KOPT-K1 (cell line): ENCODE data around the gene UROS.

ENCODE experiments used
- H3K27ac ChIP-seq: fragments of 200-600 bp; sonication (generic); 2 replicates; pipeline ENCODE4 v1.5.1; 2016; ENCODE audit warnings: antibody characterized with exemption, mild to moderate bottlenecking, low read depth, low read length; ENCODE audit not compliant: poor library complexity, severe bottlenecking
- H3K36me3 ChIP-seq: fragments of 200-600 bp; sonication (generic); 2 replicates; pipeline ENCODE4 v1.5.1; 2017; ENCODE audit warnings: antibody characterized with exemption, mild to moderate bottlenecking, low read length, moderate library complexity; ENCODE audit not compliant: insufficient read depth
- H3K9me3 ChIP-seq: fragments of 200-600 bp; sonication (generic); 2 replicates; pipeline ENCODE4 v1.5.1; 2017; ENCODE audit warnings: antibody characterized with exemption, low read length, mild to moderate bottlenecking; ENCODE audit not compliant: insufficient read depth, poor library complexity, severe bottlenecking

UROS gene

GRCh38 chr10:125769175-125769574, 53.9 kb downstream of the UROS start:
- Histone ChIP-seq H3K36me3 (peaks cover 58% of the 10 kb centered on the region), H3K9me3 (no peaks in the 10 kb centered on the region), H3K27ac (no peak overlapping the region)

- no peak overlapping the region for H3K27ac ChIP-seq
- H3K36me3 ChIP-seq, result peaks cover 66% of the 10 kb centered on the region
- no peaks in the 10 kb centered on the region for H3K9me3 ChIP-seq
These were observed 54.7 kb downstream of the UROS start for GRCh38 chr10:125768219-125768855.

GRCh38 chr10:125766511-125766910, 56.5 kb downstream of the UROS start:
- Histone ChIP-seq H3K36me3 (peaks cover 85% of the 10 kb centered on the region), H3K9me3 (no peaks in the 10 kb centered on the region)

GRCh38 chr10:125765835-125766234, 57.2 kb downstream of the UROS start:
- no peak overlapping the region for H3K27ac ChIP-seq
- no peaks in the 10 kb centered on the region for H3K9me3 ChIP-seq
- peaks cover 91% of the 10 kb centered on the region for H3K36me3 ChIP-seq

More at GRCh38 chr10:125766511-125766910, 56.5 kb downstream of the UROS start:
- no peak overlapping the region for H3K27ac ChIP-seq

GRCh38 chr10:125762692-125763648, 60.1 kb downstream of the UROS start:
- Histone ChIP-seq H3K36me3 (peaks cover 100% of the 10 kb centered on the region), H3K27ac (no peak overlapping the region), H3K9me3 (no peaks in the 10 kb centered on the region)

- H3K27ac ChIP-seq, result no peak overlapping the region
- peaks cover 100% of the 10 kb centered on the region for H3K36me3 ChIP-seq
These were observed 61.1 kb downstream of the UROS start for GRCh38 chr10:125761961-125762360.

GRCh38 chr10:125757742-125758141, 65.3 kb downstream of the UROS start:
- H3K36me3 ChIP-seq, result peaks cover 99% of the 10 kb centered on the region
- no peaks in the 10 kb centered on the region for H3K9me3 ChIP-seq
- no peak overlapping the region for H3K27ac ChIP-seq

More at GRCh38 chr10:125761961-125762360, 61.1 kb downstream of the UROS start:
- no peaks in the 10 kb centered on the region for H3K9me3 ChIP-seq

- Histone ChIP-seq H3K9me3 (no peaks in the 10 kb centered on the region), H3K36me3 (peaks cover 99% of the 10 kb centered on the region), H3K27ac (no peak overlapping the region)
These were observed 66.1 kb downstream of the UROS start for GRCh38 chr10:125756853-125757487.

GRCh38 chr10:125756196-125756595, 66.9 kb downstream of the UROS start:
- Histone ChIP-seq H3K27ac (no peak overlapping the region), H3K36me3 (peaks cover 99% of the 10 kb centered on the region), H3K9me3 (no peaks in the 10 kb centered on the region)

- no peaks in the 10 kb centered on the region for H3K9me3 ChIP-seq
- H3K36me3 ChIP-seq, result peaks cover 100% of the 10 kb centered on the region
- no peak overlapping the region for H3K27ac ChIP-seq
These were observed 75.6 kb downstream of the UROS start for GRCh38 chr10:125747417-125747816.

GRCh38 chr10:125744909-125745308, 78.1 kb downstream of the UROS start:
- Histone ChIP-seq H3K9me3 (no peaks in the 10 kb centered on the region), H3K27ac (no peak overlapping the region), H3K36me3 (peaks cover 99% of the 10 kb centered on the region)

GRCh38 chr10:125742465-125742864, 80.6 kb downstream of the UROS start:
- H3K36me3 ChIP-seq, result peaks cover 99% of the 10 kb centered on the region
- no peaks in the 10 kb centered on the region for H3K9me3 ChIP-seq
- no peak overlapping the region for H3K27ac ChIP-seq

- H3K36me3 ChIP-seq, result peaks cover 99% of the 10 kb centered on the region
- H3K27ac ChIP-seq, result no peak overlapping the region
- H3K9me3 ChIP-seq, result no peaks in the 10 kb centered on the region
These were observed 82.9 kb downstream of the UROS start for GRCh38 chr10:125739994-125740679.
